RWPE2 (cell line): ENCODE data around the gene JAK1.

Source experiments
- ATAC-seq: fragments of 200-7000 bp; cut with Tn5 transposase; 3 replicates; pipeline ENCODE4 v1.9.1; 2021; ENCODE audit warnings: low read depth
- DNase-seq: peaks from one replicate; pipeline ENCODE4 v3.0.0-alpha.2; 2020; ENCODE audit warnings: low spot score
- H3K27ac ChIP-seq: fragments of 450-650 bp; 2 replicates; pipeline ENCODE4 v1.5.1; 2017; ENCODE audit warnings: mild to moderate bottlenecking; ENCODE audit not compliant: poor library complexity, severe bottlenecking
- H3K27me3 ChIP-seq: fragments of 250-450 bp; sonication (Bioruptor Pico); 2 replicates; pipeline ENCODE4 v1.5.1; 2021; ENCODE audit warnings: mild to moderate bottlenecking, moderate library complexity; ENCODE audit not compliant: insufficient read depth, poor library complexity, severe bottlenecking
- H3K36me3 ChIP-seq: fragments of 250-450 bp; sonication (Bioruptor Pico); 2 replicates; pipeline ENCODE4 v1.5.1; 2020; ENCODE audit warnings: low read depth, mild to moderate bottlenecking, moderate library complexity
- H3K4me1 ChIP-seq: fragments of 250-450 bp; sonication (Bioruptor Pico); 2 replicates; pipeline ENCODE4 v1.5.1; 2021; ENCODE audit warnings: mild to moderate bottlenecking, moderate library complexity; ENCODE audit not compliant: insufficient read depth, poor library complexity, severe bottlenecking
- H3K4me3 ChIP-seq: fragments of 250-450 bp; sonication (Bioruptor Pico); 2 replicates; pipeline ENCODE4 v1.5.1; 2021; ENCODE audit warnings: mild to moderate bottlenecking, moderate library complexity; ENCODE audit not compliant: severe bottlenecking
- H3K9me3 ChIP-seq: fragments of 250-450 bp; sonication (Bioruptor Pico); 2 replicates; pipeline ENCODE4 v1.5.1; 2021; ENCODE audit warnings: mild to moderate bottlenecking, moderate library complexity; ENCODE audit not compliant: severe bottlenecking
- CTCF ChIP-seq: fragments of 450-650 bp; IDR thresholded peaks from one replicate; pipeline ENCODE4 v1.5.1; 2017; ENCODE audit warnings: mild to moderate bottlenecking, moderate library complexity; ENCODE audit not compliant: poor library complexity, severe bottlenecking

Gene JAK1

GRCh38 chr1:64973061-64973647, 6.8 kb upstream of the JAK1 start:
- TF ChIP-seq CTCF, result no peak
- Histone ChIP-seq H3K9me3 (no peaks in the 10 kb centered on the region), H3K36me3 (no peaks in the 10 kb centered on the region), H3K27ac (no peak overlapping the region), H3K4me1 (no peaks in the 10 kb centered on the region), H3K4me3 (no peak overlapping the region), H3K27me3 (no peaks in the 10 kb centered on the region)
- no peak for ATAC-seq
- DNase-seq, result no peak

- DNase-seq, result no peak
- ATAC-seq, result no peak
- H3K4me3 ChIP-seq, result no peak overlapping the region
- H3K27ac ChIP-seq, result no peak overlapping the region
- H3K36me3 ChIP-seq, result no peaks in the 10 kb centered on the region
- no peaks in the 10 kb centered on the region for H3K27me3 ChIP-seq
- H3K4me1 ChIP-seq, result no peaks in the 10 kb centered on the region
- peak; percentile 10 for TF ChIP-seq CTCF
- no peaks in the 10 kb centered on the region for H3K9me3 ChIP-seq
Observed at GRCh38 chr1:64969305-64970046, 3.1 kb upstream of the JAK1 start.

DNA sequence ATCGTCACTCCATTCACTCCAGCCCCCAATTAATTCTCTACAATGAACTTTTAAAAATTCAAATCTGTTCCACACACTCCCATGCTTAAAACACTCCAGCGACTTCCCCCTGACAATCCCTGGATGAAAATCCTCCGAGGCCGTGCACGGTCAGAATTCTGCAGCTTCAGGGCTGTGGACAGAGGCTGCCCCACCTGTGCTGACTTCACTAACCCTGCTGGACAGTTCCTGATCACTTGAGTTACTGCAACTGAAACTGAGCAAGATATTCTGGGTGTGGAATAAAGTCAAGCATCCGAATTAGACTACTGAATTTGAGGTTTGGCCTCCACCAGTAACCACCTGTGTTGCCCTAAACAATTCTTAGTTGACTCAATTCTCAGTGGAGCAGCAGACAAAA, 1.0 kb upstream of the JAK1 start:
- DNase-seq, result no peak
- H3K4me3 ChIP-seq, result no peak overlapping the region

GRCh38 chr1:64965366-64966157, 787 bp downstream of the JAK1 start:
- Histone ChIP-seq H3K36me3 (no peaks in the 10 kb centered on the region), H3K4me3 (peak overlapping the region; percentile 93), H3K27me3 (no peaks in the 10 kb centered on the region), H3K9me3 (no peaks in the 10 kb centered on the region), H3K4me1 (no peaks in the 10 kb centered on the region), H3K27ac (peak overlapping the region; percentile 36)
- TF ChIP-seq CTCF, result no peak
- ATAC-seq (peak; percentile 51), DNase-seq (peak; percentile 74)

More for the DNA sequence above, 1.0 kb upstream of the JAK1 start:
- Histone ChIP-seq H3K4me1 (no peaks in the 10 kb centered on the region), H3K36me3 (no peaks in the 10 kb centered on the region), H3K27ac (no peak overlapping the region), H3K9me3 (no peaks in the 10 kb centered on the region), H3K27me3 (no peaks in the 10 kb centered on the region)
- ATAC-seq, result no peak
- no peak for TF ChIP-seq CTCF
